ENCODE data around the gene LRRC8A. TPM values are rescaled to one million over a fixed set of nuclear protein-coding genes. Genes with fewer than 3 reads are reported as not detected.

The LRRC8A gene
- polyA plus RNA-seq, 1 of the 3 experiments (the other 2 are of a cell fraction) = 30.4 TPM

GRCh38 chr9:128903079-128903461 is 21.1 kb downstream of the LRRC8A start:
- ChIA-PET CTCF (interaction anchor here (1.2 to 2.4 kb wide), 2 partner anchors 25 to 58 kb away, joined by 3 to 10 read pairs; no protein-coding TSS in a partner anchor), POLR2A (interaction anchor here (0.5 kb wide), 1 partner anchor 56 kb away, joined by 5 read pairs; no protein-coding TSS in a partner anchor)
- Histone ChIP-seq H3K4me1 (ENCODE audit: control insufficient read depth in 1 of 2, insufficient read depth in 2 of 2, low read depth in 1 of 2, low read length in 1 of 2) (peaks cover 7 to 9% of the 10 kb centered on the region in 2 experiments; a peak in 2 of 4 replicates), H3K4me2 (no peak overlapping the region), H3K4me3 (ENCODE audit: low read depth in 2 of 2, low read length in 1 of 2) (no peak overlapping the region), H3K9me2 (no peaks in the 10 kb centered on the region), H3K9ac (no peak overlapping the region), H3F3A (replicated peaks; ENCODE audit: insufficient read depth) (peaks cover 12% of the 10 kb centered on the region), H4K20me1 (ENCODE audit: insufficient read depth) (no peaks in the 10 kb centered on the region), H3K79me2 (ENCODE audit: insufficient read depth) (peaks cover 71% of the 10 kb centered on the region; the same call in 1 of the 2 replicates), H3K9me3 (no peaks in the 10 kb centered on the region), H3K27ac (ENCODE audit: low read depth in 2 of 2, low read length in 1 of 2) (no peak overlapping the region), H3K36me3 (replicated peaks in 1 of 2; ENCODE audit: control insufficient read depth in 1 of 2, insufficient read depth in 2 of 2, low read length in 1 of 2) (peaks cover 13 to 14% of the 10 kb centered on the region in 2 experiments), H2AFZ (ENCODE audit: low read depth) (no peak overlapping the region), H3K27me3 (ENCODE audit: insufficient read depth) (no peaks in the 10 kb centered on the region)
- WGBS (ENCODE audit: low lambda C conversion rate) = 94% methylated on average over 2 of the region's 2 CpGs
- TF ChIP-seq IRF3 (IDR thresholded peaks at IDR 0.05; ENCODE audit: low read depth, low read length) = no peak
- TF ChIP-seq GATA2 (CRISPR knock-in tag; IDR thresholded peaks at IDR 0.05) = no peak
- TF ChIP-seq REST (IDR thresholded peaks at IDR 0.05; ENCODE audit: low read depth, low read length) = no peak
- TF ChIP-seq GABPA (IDR thresholded peaks at IDR 0.05; ENCODE audit: low read depth) = no peak
- no peak for TF ChIP-seq RFX5 (IDR thresholded peaks at IDR 0.05; ENCODE audit: low read length)
- TF ChIP-seq CTCF (IDR thresholded peaks at IDR 0.05) = no peak
- DNase-seq = no peak

GRCh38 chr9:128903871-128904620 is 22.1 kb downstream of the LRRC8A start:
- Histone ChIP-seq H3K36me3 (replicated peaks in 1 of 2; ENCODE audit: control insufficient read depth in 1 of 2, insufficient read depth in 2 of 2, low read length in 1 of 2) (peaks cover 13 to 24% of the 10 kb centered on the region in 2 experiments), H3K27me3 (ENCODE audit: insufficient read depth) (no peaks in the 10 kb centered on the region), H3F3A (replicated peaks; ENCODE audit: insufficient read depth) (peaks cover 12% of the 10 kb centered on the region), H2AFZ (ENCODE audit: low read depth) (no peak overlapping the region), H3K4me2 (no peak overlapping the region), H3K9ac (no peak overlapping the region), H3K9me3 (no peaks in the 10 kb centered on the region), H3K79me2 (ENCODE audit: insufficient read depth) (peaks cover 65% of the 10 kb centered on the region; the same call in 1 of the 2 replicates), H3K27ac (ENCODE audit: low read depth in 2 of 2, low read length in 1 of 2) (peak overlapping the region in 1 of 2 experiments; percentile 38; a peak in 2 of 4 replicates), H3K9me2 (no peaks in the 10 kb centered on the region), H3K4me1 (ENCODE audit: control insufficient read depth in 1 of 2, insufficient read depth in 2 of 2, low read depth in 1 of 2, low read length in 1 of 2) (peaks cover 7 to 9% of the 10 kb centered on the region in 2 experiments; a peak in 2 of 4 replicates), H3K4me3 (ENCODE audit: low read depth in 2 of 2, low read length in 1 of 2) (no peak overlapping the region), H4K20me1 (ENCODE audit: insufficient read depth) (no peaks in the 10 kb centered on the region)
- WGBS (ENCODE audit: low lambda C conversion rate) = 83% methylated on average over 10 of the region's 10 CpGs
- CTCF ChIA-PET = interaction anchor here (2.4 kb wide), 1 partner anchor 24 kb away, joined by 10 read pairs; no protein-coding TSS in a partner anchor
- DNase-seq = no peak
- POLR2A ChIA-PET = no interaction called here
- no peak for TF ChIP-seq FOXM1 (IDR thresholded peaks at IDR 0.05; ENCODE audit: low read depth)
- TF ChIP-seq USF2 (IDR thresholded peaks at IDR 0.05; ENCODE audit: borderline replicate concordance, low read depth, low read length) = no peak
- no peak for TF ChIP-seq GATA2 (CRISPR knock-in tag; IDR thresholded peaks at IDR 0.05)
- TF ChIP-seq EZH2phosphoT487 (IDR thresholded peaks at IDR 0.05; ENCODE audit: borderline replicate concordance, low read depth) = no peak
- no peak for TF ChIP-seq NRF1 (IDR thresholded peaks at IDR 0.05; ENCODE audit: low read depth, low read length)
- no peak for TF ChIP-seq MAX (IDR thresholded peaks at IDR 0.05; ENCODE audit: low read depth)
- TF ChIP-seq PBX3 (IDR thresholded peaks at IDR 0.05) = no peak
- TF ChIP-seq ELF1 (IDR thresholded peaks at IDR 0.05) = no peak
- no peak for TF ChIP-seq USF1 (IDR thresholded peaks at IDR 0.05; ENCODE audit: borderline replicate concordance, low read depth)
- no peak for TF ChIP-seq POLR2AphosphoS5 (IDR thresholded peaks at IDR 0.05; ENCODE audit: low read depth, low read length)
- no peak for TF ChIP-seq JUND (IDR thresholded peaks at IDR 0.05)
